ENCODE results near the gene TWF2. TPM values are rescaled to one million over a fixed set of nuclear protein-coding genes. Genes with fewer than 3 reads are reported as not detected.

Gene TWF2
- total and polyA plus RNA-seq, 2 of the 13 experiments (the other 11 are each of a cell fraction or from before 2014, with no cell fraction given) = 45.5 to 108 TPM

GRCh38 chr3:52238193-52238760 is 681 bp downstream of the TWF2 start (continued):
- TF ChIP-seq CEBPZ (IDR thresholded peaks at IDR 0.05; ENCODE audit: low read length) = no peak
- no peak for TF ChIP-seq ZBTB1 (CRISPR knock-in tag; IDR thresholded peaks at IDR 0.05; ENCODE audit: borderline replicate concordance)
- TF ChIP-seq DDIT3 (CRISPR knock-in tag; IDR thresholded peaks at IDR 0.05) = no peak
- TF ChIP-seq YY1 (IDR thresholded peaks at IDR 0.05; ENCODE audit: insufficient read depth, insufficient replicate concordance, low read depth, low read length) = no peak
- no peak for TF ChIP-seq SETDB1 (CRISPR knock-in tag; IDR thresholded peaks at IDR 0.05; ENCODE audit: borderline replicate concordance)
- peak; percentile 87 for TF ChIP-seq ZC3H13 (CRISPR knock-in tag; IDR thresholded peaks at IDR 0.05)
- no peak for TF ChIP-seq DR1 (CRISPR knock-in tag; IDR thresholded peaks at IDR 0.05)
- TF ChIP-seq ATM (IDR thresholded peaks at IDR 0.05; ENCODE audit: borderline replicate concordance) = no peak
- TF ChIP-seq TFDP1 (CRISPR knock-in tag; IDR thresholded peaks at IDR 0.05; ENCODE audit: borderline replicate concordance) = no peak
- 0 out of 2 replicates have a peak, but pooled peaks have one; percentile 29 for TF ChIP-seq FOXC1 (CRISPR knock-in tag; IDR thresholded peaks at IDR 0.05; ENCODE audit: borderline replicate concordance)
- peak; percentile 41; the same call in 1 of the 2 replicates for TF ChIP-seq HOXA3 (CRISPR knock-in tag; IDR thresholded peaks at IDR 0.05)
- TF ChIP-seq ZNF407 (CRISPR knock-in tag; IDR thresholded peaks at IDR 0.05; ENCODE audit: not compliant biosample characterization) = peak; percentile 13
- TF ChIP-seq ATF6 (CRISPR knock-in tag; conservative IDR thresholded peaks at IDR 0.05) = no peak
